Suppressor macrophage (primary cell): ENCODE measurements around the gene TRPM3.

ENCODE experiments used
- DNase-seq, 4 experiments: peaks; one replicate each; pipeline ENCODE4 v3.0.0-alpha.2; 2020 to 2022

TRPM3 gene

DNA sequence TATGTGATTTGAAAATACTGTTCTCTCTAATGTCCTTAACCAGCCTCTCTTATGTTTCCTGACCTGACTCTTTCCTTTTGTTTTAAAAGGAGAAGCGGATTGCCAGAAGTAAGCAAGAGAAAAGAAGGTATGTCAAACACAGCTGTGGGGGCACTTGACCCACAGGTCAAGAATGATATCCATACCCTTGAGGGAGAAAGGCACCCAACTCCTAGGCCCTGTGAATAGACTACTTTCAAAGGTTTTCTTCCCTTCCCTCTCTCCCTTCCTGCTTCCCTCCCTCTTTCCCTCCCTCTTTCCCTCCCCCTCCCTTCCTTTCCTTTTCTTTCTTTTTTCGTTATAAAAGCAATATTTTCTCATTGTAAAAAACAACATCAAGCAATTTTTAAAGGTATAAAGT is 306.8 kb downstream of the TRPM3 start:
- DNase-seq, result no peak

DNA sequence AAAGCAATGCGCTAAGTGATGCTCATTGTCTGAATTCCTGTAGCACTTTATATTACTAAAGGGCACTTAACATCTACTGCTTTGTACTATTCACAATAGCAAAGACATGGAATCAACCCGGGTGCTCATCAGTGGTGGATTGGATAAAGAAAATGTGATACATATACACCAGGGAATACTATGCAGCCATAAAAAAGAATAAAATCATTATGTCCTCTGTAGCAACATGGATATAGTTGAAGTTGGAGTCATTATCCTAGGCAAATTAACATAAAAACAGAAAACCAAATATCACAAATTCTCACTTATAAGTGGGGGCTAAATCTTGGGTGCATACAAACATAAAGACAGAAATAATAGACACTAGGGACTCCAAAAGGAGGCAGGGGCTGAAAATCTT is 308.3 kb downstream of the TRPM3 start:
- no peak for DNase-seq

DNA sequence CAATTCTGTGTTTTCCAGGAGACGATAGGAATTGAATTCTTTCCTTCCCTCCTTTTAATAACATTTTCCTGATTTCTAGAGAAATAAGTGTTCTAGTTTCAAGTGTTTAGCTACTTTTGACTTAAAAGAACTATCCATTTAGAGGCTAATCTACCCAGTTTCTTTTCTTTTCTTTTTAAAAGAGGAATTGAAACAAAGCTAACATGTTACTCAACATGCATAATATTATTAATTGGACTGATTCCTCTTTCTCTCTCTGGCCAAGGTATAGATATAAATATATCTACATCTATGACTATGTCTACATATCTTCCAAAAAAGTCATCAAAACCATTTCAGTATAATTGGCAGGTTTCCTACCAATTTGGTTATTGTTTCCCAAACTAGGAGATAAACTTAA is 309.8 kb downstream of the TRPM3 start:
- DNase-seq, result peak in 2 of 4 experiments; percentile 37 to 42

DNA sequence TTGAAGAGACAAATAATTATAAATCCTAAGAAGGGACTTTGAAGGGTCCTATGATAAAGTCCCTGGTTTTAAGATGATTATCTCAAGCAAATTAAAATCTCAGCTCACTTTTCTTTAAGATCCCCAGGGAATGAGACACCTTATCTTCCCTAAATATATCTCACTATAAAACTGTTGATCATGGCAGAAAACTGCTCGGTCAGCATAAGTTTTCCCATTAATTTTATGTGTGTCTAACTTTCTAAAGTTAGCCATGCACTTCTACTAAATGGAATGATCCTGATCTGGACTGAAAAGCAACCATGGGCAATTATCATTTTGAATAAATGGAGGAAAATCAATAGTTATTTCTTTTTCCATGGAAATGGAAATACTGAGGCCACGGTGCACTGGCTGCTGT is 314.5 kb downstream of the TRPM3 start:
- no peak for DNase-seq

DNA sequence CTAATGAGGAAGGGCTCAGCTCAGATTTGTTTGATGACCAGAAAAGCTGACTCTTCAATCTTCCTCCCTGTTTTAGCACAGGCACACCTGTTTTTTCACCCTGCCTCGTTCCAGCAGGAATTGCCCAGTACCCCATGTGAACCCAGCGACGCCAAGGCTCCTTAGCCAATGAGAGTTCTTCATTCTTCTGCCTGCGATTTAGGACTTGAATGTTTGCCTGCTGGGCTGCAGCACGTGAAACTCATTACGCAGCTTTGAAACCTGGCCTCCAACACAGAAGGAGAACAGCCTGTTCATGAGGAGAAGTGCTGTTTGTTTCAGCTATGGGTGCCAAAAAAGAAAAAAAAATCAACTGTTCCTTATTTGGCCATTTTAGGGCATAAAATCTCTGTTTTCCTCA is 315.5 kb downstream of the TRPM3 start:
- DNase-seq, result peak in 1 of 4 experiments; percentile 2

DNA sequence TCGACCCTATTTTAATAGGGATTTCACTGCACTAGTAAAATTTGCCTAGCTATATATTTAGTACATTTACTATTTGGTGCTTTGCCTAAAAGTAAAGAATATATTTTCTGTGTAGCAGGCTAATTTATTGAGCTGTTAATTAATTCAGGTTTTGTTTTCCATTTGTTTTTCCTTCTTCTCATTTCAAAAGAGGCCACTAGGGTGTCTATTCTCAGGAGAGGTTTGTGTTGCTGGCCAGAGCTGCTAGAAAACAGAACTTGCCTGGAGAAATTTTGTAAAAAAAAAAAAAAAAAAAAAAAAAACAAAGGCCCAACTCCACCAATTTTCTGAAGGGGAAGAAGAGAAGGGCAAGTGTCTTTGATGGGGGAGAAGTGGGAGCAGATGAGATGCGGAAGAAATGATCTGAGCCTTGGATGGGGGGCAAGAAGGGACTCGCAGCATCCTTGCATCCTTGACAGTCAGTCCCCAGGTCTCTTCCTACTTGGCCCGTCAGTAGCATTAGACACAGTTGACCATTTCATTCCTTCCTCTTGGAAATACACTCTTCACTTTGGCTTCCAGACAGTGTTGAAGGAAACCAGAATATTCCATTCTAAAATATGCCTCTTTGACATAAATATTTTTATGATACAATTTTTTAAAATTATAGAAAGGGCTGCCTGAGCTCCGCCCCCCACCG is 318.5 kb downstream of the TRPM3 start:
- no peak for DNase-seq

DNA sequence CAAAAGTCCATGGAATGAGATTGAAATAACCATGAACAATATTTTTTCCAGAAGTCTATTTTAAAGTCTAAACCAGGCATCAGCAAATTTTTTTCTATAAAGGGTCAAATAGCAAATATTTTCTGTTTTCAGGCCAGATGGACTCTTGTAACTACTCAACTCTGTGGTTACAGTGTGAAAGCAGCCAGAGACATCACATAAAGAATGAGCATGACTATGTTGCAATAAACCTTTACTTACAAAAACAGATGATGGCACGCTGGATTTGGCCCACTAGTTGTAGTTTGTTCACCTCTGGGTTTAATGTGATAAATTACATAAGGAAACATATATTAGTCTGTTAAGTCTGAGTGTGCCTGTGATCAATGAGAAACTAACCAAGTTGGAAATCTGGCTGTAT is 319.2 kb downstream of the TRPM3 start:
- DNase-seq, result no peak

DNA sequence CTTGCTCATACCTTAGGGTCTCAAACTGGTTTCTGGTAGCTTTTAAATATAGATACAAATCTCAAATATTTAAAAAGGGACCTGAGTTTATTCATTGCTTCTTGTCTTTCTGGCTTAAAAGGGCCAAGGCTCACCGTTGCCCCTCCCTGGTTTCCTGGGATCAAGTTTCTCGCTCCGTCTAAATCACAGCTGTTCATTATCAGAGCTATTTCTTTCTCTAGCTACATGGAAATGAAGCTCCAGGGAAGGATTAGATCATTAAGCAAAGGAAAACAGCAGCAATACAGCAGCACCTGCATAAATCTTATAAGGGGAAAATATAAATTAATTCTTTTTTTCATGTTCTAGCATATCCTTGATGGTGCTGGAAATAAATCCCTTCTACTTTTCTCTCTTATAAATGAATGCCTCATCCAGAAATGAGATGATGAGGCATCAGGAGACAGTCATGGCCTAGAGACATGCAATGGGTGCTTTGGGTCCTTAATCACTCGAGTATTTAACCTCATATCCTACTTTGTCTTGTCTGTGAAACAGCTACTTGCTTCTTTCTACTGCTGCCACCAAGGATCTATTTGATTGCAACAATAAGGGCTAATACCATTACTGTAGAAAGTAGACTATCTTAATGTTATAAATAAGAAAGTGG is 320.1 kb downstream of the TRPM3 start:
- DNase-seq, result no peak

DNA sequence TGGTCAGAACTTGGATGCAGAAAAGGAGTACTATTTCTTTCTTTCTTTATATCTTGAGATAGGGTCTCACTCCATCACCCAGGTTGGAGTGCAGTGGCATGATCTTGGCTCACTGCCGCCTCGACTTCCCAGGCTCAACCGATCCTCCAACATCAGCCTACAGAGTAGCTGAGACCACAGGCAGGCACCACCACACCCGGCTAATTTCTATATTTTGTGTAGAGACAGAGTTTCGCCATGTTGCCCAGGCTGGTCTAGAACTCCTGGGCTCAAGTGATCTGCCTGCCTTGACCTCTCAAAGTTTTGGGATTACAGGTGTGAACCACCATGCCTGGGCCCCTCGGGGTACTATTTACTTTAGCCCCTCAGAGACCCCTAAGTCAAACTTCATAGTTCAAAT is 323.4 kb downstream of the TRPM3 start:
- DNase-seq, result no peak

DNA sequence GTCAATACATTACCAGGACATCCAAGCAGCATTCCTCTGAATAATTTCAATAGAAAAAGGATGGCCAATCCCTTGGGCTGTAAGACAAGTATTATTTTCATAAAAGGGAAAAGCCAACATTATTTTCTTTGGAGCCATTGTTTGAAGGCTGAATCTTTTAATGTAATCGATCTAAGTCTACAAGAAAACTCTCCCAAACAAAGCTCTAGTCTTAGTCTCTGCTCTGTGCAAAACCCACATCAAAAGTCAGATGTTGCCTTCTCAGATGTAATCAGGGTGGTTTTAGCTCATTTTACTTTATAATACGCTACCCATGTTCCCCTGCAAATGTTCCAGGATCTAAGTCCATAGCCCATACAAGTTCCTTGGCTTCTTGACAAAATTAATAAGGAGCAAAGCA is 325.6 kb downstream of the TRPM3 start:
- no peak for DNase-seq

DNA sequence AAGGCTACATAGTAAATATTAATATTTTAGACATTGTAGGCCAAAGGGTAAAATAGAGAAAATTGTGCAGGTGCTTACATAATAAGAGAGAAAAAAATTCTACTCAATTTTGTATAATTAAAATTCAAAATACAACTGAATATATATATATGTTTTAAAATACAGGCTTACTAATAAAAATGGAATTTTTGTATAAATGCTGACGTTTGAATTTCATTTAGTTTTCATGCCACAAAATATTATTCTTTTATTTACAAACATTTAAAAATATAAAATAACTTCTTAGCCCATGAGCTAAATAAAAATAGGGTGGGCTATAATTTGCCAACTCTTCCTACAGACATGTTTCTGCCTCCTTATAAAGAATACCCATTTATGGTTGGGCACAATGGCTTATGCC is 328.6 kb downstream of the TRPM3 start:
- no peak for DNase-seq

DNA sequence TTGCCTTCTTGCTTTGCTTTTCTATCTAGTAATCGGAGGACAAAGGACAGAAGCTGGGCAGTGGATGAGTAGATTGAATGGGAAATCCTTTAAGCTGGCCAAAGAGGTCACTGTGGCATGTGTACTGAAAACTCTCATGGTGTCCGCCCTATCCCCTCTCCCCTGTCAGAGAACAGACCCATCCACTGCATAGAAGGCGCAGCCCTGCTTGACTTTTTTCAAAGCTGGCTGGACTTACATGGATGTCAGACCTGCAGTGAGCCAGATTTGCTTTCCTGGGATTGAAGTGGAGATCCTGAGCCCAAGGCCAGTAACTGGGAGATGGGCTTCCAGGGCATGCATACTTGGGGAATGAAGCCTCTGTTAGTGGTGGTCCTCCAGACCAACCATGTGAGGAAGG is 329.5 kb downstream of the TRPM3 start:
- no peak for DNase-seq

DNA sequence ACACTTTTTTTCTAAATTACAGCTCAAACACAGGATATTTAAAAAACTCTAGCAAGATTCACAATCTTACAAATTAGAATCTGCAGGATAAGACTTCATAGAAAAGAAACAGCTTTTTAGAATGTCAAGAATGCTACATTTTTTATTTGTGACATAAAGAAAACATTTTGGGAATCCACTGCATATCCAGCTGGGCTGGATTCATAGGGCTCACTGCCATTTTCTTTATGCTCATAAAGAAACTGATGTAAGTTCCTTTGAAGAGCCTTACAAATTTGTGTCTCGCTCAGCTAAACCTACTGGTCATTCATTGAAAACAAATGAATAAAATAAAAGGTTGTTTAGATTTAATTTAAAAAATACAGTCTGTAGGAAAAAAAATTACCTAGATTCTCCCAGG is 332.3 kb downstream of the TRPM3 start:
- no peak for DNase-seq

DNA sequence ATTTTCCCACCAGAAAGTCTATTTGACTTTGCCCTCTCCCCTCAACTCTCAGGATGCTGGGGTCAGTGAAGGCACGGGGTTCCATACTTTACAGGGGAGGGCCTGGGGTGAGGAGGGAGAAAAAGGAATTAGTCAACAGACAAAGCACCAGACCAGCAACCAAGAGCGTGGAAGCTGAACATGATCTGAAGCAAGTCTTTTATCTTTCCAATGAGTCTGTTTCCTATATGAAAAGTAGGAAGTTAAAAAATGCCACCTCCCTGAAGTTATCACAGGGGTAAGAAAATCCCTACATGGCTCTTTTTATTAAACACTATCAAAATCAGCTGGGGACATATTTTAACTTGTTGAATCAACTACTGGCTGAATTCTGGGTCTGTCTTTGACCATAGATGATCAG is 337.0 kb downstream of the TRPM3 start:
- DNase-seq, result no peak

DNA sequence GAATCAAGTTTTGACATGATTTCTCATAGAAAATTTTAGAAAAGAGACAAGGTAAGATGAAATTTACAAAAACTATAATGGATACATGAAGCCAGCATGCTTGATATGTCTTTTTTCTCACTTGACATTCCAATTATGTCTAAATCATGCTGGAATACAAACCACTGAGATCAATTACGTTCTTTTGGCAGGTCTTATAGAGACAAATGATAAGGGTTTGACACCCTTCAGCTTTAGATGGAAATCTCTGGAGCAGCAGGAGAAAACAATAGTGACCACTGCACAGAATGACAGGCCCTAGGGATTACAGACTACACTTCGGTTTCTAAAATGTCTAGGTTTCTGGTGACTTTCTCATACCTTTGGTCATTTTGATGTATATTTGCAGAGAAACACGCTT is 342.9 kb downstream of the TRPM3 start:
- DNase-seq, result no peak

DNA sequence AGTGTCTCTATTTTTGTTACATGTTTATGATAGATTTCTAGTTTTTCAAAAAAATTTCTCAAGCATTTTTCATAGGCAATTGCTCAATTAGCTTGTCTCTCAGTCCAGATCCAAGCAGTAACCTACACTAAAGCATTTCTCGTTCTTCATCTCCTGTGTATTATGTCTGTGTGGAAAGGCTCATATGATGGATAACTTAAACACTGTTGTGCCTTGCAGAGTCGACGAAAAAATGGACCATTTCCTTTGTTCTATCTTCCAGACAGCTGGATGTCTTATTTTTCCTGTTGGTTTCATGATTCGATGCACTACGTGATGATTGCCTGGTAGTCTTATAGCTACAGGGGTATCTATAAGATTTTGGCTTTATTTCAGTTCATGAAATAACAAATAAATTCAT is 347.8 kb downstream of the TRPM3 start:
- no peak for DNase-seq

DNA sequence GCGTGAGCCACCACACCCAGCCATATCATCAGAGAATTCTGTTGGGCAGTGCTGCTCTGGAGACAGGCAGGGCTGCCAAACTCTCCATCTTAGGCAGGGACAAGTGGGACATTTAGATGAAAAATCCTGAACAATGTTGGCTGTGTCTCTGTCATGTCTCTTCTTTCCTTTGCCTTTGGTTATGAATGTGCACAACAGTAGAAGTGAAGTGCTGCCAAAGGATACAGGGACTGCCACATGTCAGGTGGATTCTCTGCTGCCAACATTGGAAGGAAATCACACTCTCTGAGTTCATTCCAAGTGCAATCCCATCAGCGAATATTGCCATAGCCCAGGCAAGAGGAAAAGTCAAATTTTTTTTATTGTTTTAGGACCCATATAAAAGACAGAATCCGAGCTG is 348.8 kb downstream of the TRPM3 start:
- DNase-seq, result no peak

DNA sequence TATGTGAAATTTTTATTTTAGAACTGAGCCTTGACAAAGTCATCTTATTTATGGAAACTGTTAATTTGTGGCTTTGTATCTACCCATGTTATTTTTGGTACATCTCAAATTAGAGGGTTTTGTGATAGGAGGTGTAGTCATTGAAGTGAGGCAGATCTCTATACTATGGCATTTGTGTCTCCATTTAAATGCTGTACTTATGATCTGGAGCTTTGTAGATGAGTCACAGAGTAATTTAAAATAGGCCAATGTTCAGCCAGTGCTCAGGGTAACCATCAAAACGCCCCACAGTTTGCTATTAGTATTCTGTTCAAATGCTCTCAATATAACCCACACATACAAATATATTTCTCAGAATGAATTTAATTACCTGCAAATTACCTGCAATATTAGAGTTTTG is 355.5 kb downstream of the TRPM3 start:
- no peak for DNase-seq

DNA sequence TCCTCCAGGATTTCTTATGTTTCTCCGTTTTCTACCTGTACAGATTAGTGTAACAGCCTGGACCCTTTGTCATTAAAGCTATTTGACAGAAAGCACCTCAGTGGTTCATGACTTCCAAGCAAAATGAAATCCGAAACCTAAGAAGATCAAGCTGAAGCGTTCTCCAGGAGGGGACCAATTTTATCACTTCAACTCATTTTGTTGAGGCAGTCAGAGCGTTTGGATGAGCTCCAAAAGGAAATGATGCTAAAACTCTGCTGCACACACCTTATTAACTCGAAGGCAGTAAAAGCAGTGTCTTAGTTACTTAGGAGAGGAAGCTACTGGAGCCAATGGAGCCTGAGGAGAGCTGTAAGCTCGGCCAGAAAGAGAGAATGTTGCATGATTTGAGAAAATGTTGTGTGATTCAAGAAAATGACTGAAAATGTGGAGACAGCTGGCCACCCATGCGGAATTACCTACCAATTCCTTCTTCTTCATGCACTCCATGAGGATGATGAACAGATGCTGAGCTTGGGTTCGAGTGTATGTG is 360.2 kb downstream of the TRPM3 start:
- no peak for DNase-seq

DNA sequence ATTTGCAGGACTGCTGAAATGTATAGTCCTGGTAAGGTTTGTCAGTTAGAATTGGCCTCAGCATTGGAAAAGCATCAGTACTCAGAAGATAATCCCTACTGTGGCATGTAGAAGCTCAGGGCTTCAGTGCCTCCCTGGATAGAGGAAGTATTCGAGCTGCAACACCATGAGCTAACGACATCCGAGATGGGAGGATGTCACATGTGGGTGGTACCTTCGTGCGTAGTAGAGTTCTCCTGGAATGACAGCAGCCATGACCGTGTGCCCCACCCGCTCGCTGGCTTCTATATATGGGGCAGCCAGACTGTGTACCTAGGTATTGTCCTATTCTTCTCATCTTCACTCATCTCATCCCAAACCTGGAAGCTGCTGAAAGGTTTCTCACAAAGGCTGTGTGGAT is 361.2 kb downstream of the TRPM3 start:
- DNase-seq, result no peak

DNA sequence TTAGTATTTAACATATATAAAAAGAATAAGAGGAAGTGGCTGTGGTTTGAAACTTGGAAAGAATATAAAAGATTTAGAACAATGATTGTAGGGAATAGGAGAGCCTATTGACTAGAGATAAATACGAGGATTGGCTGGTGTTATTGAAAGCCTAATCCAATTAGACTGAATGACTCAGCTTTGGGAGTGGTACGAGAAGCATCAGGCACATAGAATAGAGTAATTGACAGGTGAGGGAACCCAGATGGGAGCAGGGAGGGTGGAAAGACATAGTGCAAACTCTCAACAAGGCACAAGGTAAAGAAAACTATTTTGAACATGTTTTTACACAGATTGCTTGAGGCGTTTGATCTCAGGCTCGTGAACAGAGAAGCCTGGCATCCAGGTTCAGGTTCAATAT is 368.1 kb downstream of the TRPM3 start:
- no peak for DNase-seq

DNA sequence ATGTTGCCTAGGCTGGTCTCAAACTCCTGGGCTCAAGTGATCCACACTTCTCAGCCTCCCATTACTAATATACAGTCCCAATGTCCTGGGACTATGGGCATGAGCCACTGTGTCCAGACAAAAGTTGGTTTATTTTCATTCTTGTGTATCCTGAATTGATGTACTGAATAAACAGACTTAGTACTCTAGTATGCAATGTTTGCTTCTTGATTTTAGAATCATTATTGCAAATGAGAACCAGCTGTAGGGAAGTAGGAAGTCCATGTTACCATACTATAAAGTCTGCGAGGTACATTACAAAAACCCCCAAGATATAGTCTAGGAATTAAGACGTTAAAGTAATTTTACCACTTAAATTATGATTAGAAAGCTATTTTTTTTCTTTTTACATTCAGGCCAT is 372.4 kb downstream of the TRPM3 start:
- no peak for DNase-seq

DNA sequence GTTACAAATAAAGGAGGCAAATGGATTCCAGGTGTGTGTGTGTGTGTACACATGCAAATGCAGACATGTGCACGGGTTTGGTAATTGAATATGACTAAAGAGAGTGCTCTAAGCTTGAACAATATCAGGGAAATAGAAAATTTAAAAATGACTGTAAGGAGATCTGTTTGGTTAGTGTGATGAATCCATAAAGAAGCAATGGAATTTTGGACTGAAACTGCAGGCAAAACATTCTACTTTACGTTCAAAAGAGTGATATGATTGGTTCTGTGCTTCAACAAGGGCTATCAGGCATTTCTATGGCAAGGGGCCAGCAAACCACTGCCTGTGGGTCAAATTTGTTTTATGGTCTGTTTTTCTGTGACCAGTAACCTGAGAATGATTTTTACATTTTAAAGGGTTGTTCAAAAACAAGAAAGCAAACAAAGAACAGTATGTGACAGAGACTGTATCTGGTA is 374.1 kb downstream of the TRPM3 start:
- DNase-seq, result no peak

DNA sequence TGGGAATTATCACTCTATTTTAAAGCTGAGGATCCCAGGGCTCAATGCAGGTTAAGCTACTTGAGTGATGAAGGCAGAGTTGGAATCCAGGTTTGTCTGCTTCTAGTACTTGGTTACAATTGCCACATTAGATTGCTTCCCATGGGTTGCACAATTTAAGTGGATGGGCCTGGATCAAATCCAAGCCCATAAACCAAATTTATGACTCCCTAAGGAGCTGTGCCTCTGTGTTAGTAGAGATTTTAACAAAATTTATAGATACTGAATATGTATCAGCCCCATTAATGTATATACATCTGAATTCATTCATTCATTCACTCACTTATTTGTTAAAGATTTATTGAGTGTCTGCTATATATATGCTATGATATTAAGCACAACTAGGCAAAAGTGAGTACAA is 374.7 kb downstream of the TRPM3 start:
- DNase-seq, result no peak

DNA sequence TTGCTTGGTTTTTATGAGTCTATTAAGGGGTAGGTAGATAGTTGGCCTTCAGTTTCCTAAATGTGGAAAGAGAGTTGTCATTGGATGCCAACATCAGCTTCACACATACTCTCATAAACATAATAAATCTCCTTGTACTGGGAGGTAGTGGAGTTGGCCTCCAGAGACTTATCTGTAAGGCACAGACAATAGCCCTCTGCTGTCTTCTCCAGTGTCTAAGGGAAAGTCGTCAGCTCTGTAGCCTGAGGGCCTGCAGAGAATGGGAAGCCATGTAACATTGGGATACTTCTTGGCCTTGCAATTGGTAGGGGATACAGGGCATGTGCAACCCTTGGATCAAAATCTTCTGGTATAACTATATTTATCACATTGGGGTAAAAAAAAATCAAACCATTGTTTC is 375.1 kb downstream of the TRPM3 start:
- DNase-seq, result no peak
